ENCODE measurements around the gene CBY2.
"Not testable (repeated sequence)": the region's sequence is repeated elsewhere in the genome, so short reads cannot be mapped to it uniquely, and the experiment has no call there.

Gene CBY2

GRCh38 chr13:45748941-45749759 lies 47.0 kb downstream of the CBY2 start:
- DNase-seq = no peak

GRCh38 chr13:45750566-45750965 lies 48.4 kb downstream of the CBY2 start:
- no peak for DNase-seq

- no peak for DNase-seq
Observed at GRCh38 chr13:45751885-45752284, 49.8 kb downstream of the CBY2 start.

- no peak for DNase-seq
Observed at GRCh38 chr13:45752510-45752909, 50.4 kb downstream of the CBY2 start.

- not testable (repeated sequence) for DNase-seq
Observed at GRCh38 chr13:45756498-45756897, 54.4 kb downstream of the CBY2 start.

- not testable (repeated sequence) for DNase-seq
Observed at GRCh38 chr13:45757589-45757988, 55.5 kb downstream of the CBY2 start.

- no peak for DNase-seq
Observed at GRCh38 chr13:45763419-45763818, 61.3 kb downstream of the CBY2 start.
